Measurements from ENCODE around the gene DCC. TPM values are rescaled to one million over a fixed set of nuclear protein-coding genes. Genes with fewer than 3 reads are reported as not detected.

DCC gene
- polyA plus RNA-seq, 6 donors from 2014 or later, result not detected

DNA sequence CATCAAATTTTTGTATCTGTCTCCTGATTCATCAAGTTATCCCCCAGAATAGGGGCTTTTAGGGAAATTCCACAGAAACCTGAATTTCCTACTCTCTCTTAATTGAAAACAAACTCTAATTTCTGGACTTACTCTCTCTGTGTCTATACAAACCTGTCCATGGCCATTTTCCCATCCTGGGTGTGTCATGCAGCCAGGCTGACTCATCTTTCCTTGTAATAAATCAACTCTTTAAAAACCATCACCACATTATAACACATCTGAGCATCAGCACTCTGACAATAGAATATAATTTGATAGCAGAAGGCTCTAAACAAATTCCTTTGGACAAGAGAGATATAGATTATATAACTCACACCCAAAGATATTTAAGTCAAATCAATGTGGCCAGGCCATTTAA is 610.2 kb downstream of the DCC start:
- Mint-ChIP-seq H3K4me3 (no peak overlapping the region), H3K27ac (no peak overlapping the region), H3K9me3 (peaks cover 0 to 5% (median 0%) of the 10 kb centered on the region in 7 donors), H3K36me3 (no peaks in the 10 kb centered on the region), H3K27me3 (no peaks in the 10 kb centered on the region), H3K4me1 (no peaks in the 10 kb centered on the region)
- no peak for DNase-seq
- ATAC-seq (ENCODE audit: low read depth in 2 of 2), result no peak

DNA sequence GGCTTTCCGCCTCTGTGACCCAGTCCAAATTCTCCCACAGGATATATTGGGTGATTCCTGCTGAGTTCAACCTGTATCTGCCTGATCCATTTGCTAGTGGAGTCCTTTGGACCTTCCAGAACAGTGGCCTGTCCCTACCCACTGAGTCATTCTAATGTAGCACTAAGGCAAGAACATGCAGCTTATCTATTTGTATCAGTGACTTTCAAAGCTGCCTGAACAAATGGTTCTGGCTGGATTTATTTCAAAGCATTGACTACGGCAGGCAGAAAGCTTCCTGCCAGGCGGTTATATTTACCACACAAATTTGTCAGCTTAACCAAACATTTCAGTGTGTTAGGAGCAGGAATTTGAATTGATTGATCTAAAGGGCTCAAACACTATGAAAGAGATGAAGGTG is 613.4 kb downstream of the DCC start:
- H3K4me1 Mint-ChIP-seq, result no peaks in the 10 kb centered on the region
- H3K36me3 Mint-ChIP-seq, result no peaks in the 10 kb centered on the region
- no peak for ATAC-seq (ENCODE audit: low read depth in 2 of 2)
- no peaks in the 10 kb centered on the region for H3K27me3 Mint-ChIP-seq
- H3K27ac Mint-ChIP-seq, result no peak overlapping the region
- H3K9me3 Mint-ChIP-seq, result peaks cover 0 to 3% (median 1%) of the 10 kb centered on the region in 7 donors
- no peak overlapping the region for H3K4me3 Mint-ChIP-seq
- no peak for DNase-seq

DNA sequence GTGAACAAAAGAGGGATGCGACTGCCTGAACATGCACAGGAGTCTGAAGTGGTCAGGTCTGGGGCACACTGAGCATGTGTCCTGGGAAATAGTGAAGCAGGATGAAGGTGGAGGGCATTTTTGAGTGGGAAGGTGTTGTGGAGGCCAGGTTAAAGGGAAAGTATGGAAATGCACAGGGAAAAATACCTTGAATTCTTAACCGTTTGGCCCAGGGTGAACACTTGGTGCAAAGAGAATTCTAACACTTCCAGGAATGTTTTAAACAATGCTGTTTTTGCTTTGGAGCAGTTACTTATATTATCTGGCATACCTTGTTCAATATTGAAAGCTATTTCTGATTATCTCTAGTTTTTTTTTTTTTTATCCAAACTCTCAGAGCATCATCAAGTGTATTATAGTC is 623.5 kb downstream of the DCC start:
- Mint-ChIP-seq H3K4me1 (no peaks in the 10 kb centered on the region), H3K27ac (no peak overlapping the region), H3K36me3 (no peaks in the 10 kb centered on the region), H3K27me3 (no peaks in the 10 kb centered on the region), H3K4me3 (no peak overlapping the region), H3K9me3 (peaks cover 3 to 7% (median 4%) of the 10 kb centered on the region in 7 donors)
- no peak for DNase-seq
- no peak for ATAC-seq (ENCODE audit: low read depth in 2 of 2)

DNA sequence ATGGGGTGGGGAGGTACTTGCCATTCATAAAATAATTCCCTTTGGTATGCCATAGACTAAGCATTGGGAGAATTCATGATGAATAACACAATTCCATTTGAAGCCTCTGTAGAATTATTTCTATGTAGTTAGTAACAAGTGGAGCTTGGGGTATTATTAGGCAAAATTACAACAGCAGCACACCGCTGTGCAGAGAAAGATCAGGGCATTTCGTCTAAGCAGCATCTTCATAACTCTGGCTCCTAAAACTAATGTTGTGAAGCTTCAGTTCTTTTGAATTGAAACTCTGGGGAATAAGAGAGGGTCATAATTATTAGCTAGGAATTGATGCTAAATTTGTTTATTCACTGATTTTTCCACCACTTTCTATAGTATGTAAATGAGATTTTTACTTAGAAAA is 630.7 kb downstream of the DCC start:
- DNase-seq (no peak), ATAC-seq (ENCODE audit: low read depth in 2 of 2) (no peak)
- Mint-ChIP-seq H3K4me1 (no peaks in the 10 kb centered on the region), H3K27ac (no peak overlapping the region), H3K9me3 (peaks cover 0 to 9% (median 1%) of the 10 kb centered on the region in 7 donors), H3K27me3 (no peaks in the 10 kb centered on the region), H3K36me3 (no peaks in the 10 kb centered on the region), H3K4me3 (no peak overlapping the region)

DNA sequence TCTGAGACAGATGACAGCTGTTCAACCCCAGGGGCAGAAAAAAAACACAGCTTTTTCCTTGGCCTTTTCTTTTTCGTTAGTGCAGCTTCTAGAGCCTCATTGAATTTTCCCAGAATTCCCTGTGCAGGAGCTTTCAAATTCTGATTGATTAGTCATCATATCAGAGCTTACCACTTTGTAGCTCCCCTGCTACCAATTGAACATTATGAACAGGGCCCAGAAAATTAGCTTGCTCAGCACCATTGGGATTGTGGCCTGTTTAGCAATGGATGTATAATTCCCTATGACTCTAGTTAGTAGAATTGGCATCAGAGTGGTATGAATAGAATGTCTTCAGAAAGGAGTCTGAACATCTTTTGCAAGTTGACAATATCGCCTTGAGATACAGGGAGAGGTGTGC is 631.1 kb downstream of the DCC start:
- Mint-ChIP-seq H3K9me3 (peaks cover 0 to 9% (median 1%) of the 10 kb centered on the region in 7 donors), H3K4me1 (no peaks in the 10 kb centered on the region), H3K4me3 (no peak overlapping the region), H3K27me3 (no peaks in the 10 kb centered on the region), H3K27ac (no peak overlapping the region), H3K36me3 (no peaks in the 10 kb centered on the region)
- ATAC-seq (ENCODE audit: low read depth in 2 of 2), result no peak
- DNase-seq, result no peak

DNA sequence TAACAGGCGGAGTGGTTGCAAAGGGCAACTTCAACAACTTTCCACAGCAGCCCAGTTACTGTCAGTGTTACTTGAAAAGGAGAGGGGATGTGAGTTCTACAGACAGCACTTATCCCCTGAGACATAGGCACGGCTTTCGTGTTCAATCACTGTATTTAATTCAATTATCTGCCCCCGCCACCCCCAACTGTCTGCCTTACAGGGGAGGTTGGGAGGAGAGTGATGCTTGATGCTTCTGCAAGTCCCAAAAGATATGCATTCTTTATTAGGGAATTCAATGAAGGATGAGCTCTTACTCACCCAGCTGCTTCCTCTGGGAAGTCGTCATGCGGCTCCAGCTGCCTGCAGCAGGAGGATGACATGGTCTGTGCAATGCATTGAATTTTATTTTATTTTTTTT is 639.9 kb downstream of the DCC start:
- Mint-ChIP-seq H3K27ac (no peak overlapping the region), H3K9me3 (peaks cover 0 to 3% (median 0%) of the 10 kb centered on the region in 7 donors), H3K36me3 (no peaks in the 10 kb centered on the region), H3K4me3 (no peak overlapping the region), H3K4me1 (no peaks in the 10 kb centered on the region), H3K27me3 (peaks cover 0 to under 1% (median 0%) of the 10 kb centered on the region in 3 donors)
- ATAC-seq (ENCODE audit: low read depth in 2 of 2) (no peak), DNase-seq (no peak)

DNA sequence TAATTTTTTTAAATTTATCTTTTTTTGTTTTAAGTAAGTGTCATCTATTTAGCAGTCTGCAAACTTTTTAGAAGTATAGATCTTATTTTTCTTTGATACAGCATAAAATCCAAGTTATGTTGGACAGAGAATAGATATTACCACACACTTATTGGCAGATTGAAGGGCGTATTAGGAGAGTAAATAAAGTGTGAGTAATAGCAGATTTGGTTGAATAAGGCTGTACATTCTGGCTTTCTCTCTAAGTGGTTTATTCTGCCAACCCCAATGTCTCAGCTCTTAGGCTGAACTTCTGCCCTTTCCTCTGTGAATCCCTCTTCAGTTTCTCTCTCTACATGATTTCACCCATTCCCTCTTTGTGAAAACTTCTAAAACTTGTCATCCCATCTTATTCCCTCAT is 651.2 kb downstream of the DCC start:
- H3K9me3 Mint-ChIP-seq, result peaks cover 0 to 3% (median 0%) of the 10 kb centered on the region in 7 donors
- H3K4me1 Mint-ChIP-seq, result no peaks in the 10 kb centered on the region
- H3K27ac Mint-ChIP-seq, result no peak overlapping the region
- no peak for DNase-seq
- no peaks in the 10 kb centered on the region for H3K27me3 Mint-ChIP-seq
- H3K36me3 Mint-ChIP-seq, result no peaks in the 10 kb centered on the region
- H3K4me3 Mint-ChIP-seq, result no peak overlapping the region
- no peak for ATAC-seq (ENCODE audit: low read depth in 2 of 2)

DNA sequence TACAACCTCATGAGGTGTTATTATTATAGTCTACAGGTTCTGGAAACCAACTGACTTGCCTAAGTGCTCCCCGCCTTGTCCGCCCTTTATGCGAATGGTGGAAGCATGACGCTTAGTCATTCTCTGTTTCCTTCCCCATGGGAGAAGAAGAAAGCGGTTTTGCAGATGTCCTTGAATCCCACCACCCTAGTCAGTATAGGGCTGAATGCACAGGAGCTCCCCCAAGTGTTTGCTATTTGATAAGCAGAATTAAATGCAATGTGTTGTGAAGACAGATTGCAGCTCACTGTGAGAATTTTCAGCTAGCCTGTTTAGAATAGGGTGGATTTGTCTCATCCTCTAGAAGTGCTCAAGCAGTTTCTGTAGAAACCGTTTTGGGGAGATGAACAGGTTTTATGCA is 652.0 kb downstream of the DCC start:
- Mint-ChIP-seq H3K4me3 (no peak overlapping the region), H3K4me1 (no peaks in the 10 kb centered on the region), H3K27ac (no peak overlapping the region), H3K36me3 (no peaks in the 10 kb centered on the region), H3K27me3 (no peaks in the 10 kb centered on the region), H3K9me3 (peaks cover 0 to 7% (median 0%) of the 10 kb centered on the region in 7 donors)
- no peak for ATAC-seq (ENCODE audit: low read depth in 2 of 2)
- DNase-seq, result no peak

DNA sequence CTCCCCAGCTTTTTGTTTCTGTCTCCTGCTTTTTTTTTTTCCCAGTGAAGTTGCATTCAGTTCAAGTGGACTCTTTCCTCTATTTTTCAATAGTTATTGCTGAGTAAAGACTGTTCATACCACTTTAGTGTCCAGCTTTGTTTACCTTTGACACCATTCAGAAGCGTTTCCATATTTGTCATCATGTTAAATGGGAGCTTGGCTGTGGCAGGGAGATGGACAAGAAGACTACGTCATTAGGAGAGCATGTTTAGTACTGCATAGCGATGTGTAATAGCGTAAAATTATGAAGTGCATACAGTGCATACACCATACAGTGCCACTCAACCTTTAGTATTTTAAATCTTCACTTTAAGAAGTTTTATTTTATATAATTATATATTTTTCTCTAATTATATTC is 655.9 kb downstream of the DCC start:
- ATAC-seq (ENCODE audit: low read depth in 2 of 2), result no peak
- H3K27ac Mint-ChIP-seq, result no peak overlapping the region

DNA sequence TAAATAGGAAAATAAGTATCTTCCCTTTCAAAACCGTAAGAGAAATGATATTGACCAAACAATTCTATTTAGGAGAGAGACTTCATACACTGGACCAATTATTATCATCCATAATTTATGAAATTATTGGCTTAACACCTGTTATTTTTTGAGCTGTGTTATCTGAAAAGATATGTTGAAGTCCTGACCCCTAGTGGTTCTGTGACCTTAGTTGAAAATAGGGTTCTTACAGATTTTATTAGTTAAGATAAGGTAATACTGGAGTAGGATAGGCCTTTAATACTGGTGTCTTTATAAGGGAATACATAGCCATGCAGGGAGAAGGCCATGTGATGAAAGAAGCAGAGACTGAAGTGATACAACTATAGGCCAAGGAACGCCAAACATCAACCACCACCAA is 659.6 kb downstream of the DCC start:
- H3K4me1 Mint-ChIP-seq, result no peaks in the 10 kb centered on the region
- H3K4me3 Mint-ChIP-seq, result no peak overlapping the region
- no peaks in the 10 kb centered on the region for H3K27me3 Mint-ChIP-seq
- peaks cover 0 to 7% (median 0%) of the 10 kb centered on the region in 7 donors for H3K9me3 Mint-ChIP-seq
- no peak for DNase-seq
- no peak overlapping the region for H3K27ac Mint-ChIP-seq
- ATAC-seq (ENCODE audit: low read depth in 2 of 2), result no peak
- no peaks in the 10 kb centered on the region for H3K36me3 Mint-ChIP-seq

More for the DNA sequence above, 655.9 kb downstream of the DCC start:
- H3K4me1 Mint-ChIP-seq, result no peaks in the 10 kb centered on the region
- H3K4me3 Mint-ChIP-seq, result no peak overlapping the region
- H3K27me3 Mint-ChIP-seq, result no peaks in the 10 kb centered on the region
- peaks cover 0 to 7% (median 0%) of the 10 kb centered on the region in 7 donors for H3K9me3 Mint-ChIP-seq
- DNase-seq, result no peak
- no peaks in the 10 kb centered on the region for H3K36me3 Mint-ChIP-seq

DNA sequence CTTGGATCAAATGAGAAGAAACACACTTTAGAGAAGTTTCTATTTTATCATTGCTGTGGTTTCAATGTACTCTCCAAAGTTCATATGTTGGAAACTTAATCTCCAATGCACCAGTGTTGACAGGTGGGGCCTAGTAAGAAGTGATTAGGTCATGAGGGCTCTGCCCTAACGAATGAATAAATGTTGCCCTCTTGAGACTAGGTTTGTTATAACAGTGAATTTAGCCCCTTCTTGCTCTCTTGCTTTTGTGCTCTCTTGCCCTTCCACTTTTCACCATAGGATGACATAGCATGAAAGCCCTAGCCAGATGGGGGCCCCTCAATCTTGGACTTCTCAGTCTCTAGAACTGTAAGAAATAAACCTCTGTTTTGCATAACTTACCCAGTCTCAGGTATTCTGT is 664.8 kb downstream of the DCC start:
- no peaks in the 10 kb centered on the region for H3K27me3 Mint-ChIP-seq
- peaks cover 0 to 4% (median 0%) of the 10 kb centered on the region in 7 donors for H3K9me3 Mint-ChIP-seq
- no peaks in the 10 kb centered on the region for H3K36me3 Mint-ChIP-seq
- DNase-seq (no peak), ATAC-seq (ENCODE audit: low read depth in 2 of 2) (no peak)
- H3K27ac Mint-ChIP-seq, result no peak overlapping the region
- no peak overlapping the region for H3K4me3 Mint-ChIP-seq
- H3K4me1 Mint-ChIP-seq, result no peaks in the 10 kb centered on the region

DNA sequence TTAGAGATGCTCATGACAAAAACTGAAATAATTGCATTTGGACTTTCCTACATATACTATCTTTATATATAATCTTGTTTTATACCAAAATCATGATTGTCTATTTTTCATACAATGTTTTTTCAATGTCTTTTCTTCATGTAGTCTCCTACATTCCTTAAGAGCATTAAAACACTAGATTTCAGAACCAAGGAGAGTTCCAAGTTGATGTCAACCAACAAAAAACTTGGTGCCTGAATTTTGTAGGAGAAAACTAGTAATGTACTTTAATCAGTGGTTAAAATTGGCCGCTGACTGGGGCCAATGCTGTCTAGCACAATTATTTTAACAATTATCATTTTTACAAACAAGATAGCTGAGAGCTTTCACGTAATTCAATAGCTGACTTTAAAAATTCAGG is 678.8 kb downstream of the DCC start:
- Mint-ChIP-seq H3K4me1 (no peaks in the 10 kb centered on the region), H3K27ac (no peak overlapping the region), H3K27me3 (no peaks in the 10 kb centered on the region), H3K9me3 (peaks cover 0 to 9% (median under 1%) of the 10 kb centered on the region in 7 donors), H3K36me3 (no peaks in the 10 kb centered on the region), H3K4me3 (no peak overlapping the region)
- ATAC-seq (ENCODE audit: low read depth in 2 of 2) (no peak), DNase-seq (no peak)

DNA sequence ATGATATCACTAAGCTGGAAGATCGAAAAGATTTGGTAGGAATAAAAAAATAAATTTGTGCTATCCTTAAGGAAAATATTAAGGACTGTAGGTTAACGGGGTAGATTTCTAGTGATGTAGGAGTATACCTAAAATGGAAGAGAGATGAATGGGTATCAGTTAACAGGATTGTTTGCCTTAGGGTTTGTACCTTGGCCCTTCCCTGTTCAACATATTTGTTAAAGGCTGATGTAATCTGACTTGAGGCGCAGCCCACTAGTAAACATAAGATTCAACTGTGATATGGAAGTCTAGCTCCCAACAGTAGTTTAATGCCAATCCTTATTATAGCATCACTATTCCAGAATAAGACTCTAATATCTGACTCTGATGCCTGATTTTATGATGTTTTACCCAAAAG is 685.2 kb downstream of the DCC start:
- H3K4me3 Mint-ChIP-seq, result no peak overlapping the region
- no peaks in the 10 kb centered on the region for H3K4me1 Mint-ChIP-seq
- no peak overlapping the region for H3K27ac Mint-ChIP-seq
- DNase-seq (no peak), ATAC-seq (ENCODE audit: low read depth in 2 of 2) (no peak)
- H3K27me3 Mint-ChIP-seq, result no peaks in the 10 kb centered on the region
- no peaks in the 10 kb centered on the region for H3K36me3 Mint-ChIP-seq
- H3K9me3 Mint-ChIP-seq, result peaks cover 0 to 17% (median 0%) of the 10 kb centered on the region in 7 donors

DNA sequence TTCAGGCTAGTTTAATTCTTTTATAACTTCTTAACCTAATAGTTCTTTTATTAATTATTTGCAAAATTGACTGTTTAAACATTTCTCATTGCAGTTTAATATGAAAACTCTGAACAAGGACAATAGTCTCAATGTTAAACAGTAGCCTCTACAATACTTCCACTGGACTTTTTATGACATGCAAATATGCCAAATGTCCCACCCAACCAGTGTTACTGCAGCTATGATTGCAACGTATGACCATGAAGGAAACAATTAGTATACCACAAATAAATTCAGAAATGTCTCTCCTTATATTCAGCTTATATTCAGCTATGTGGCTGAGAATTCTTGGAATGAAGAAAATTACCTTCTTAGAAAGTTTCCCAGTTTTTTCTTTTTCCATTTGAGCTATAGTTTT is 688.6 kb downstream of the DCC start:
- DNase-seq (no peak), ATAC-seq (ENCODE audit: low read depth in 2 of 2) (no peak)
- Mint-ChIP-seq H3K27me3 (no peaks in the 10 kb centered on the region), H3K27ac (no peak overlapping the region), H3K36me3 (no peaks in the 10 kb centered on the region), H3K9me3 (peaks cover 0 to 8% (median 0%) of the 10 kb centered on the region in 7 donors), H3K4me1 (no peaks in the 10 kb centered on the region), H3K4me3 (no peak overlapping the region)

DNA sequence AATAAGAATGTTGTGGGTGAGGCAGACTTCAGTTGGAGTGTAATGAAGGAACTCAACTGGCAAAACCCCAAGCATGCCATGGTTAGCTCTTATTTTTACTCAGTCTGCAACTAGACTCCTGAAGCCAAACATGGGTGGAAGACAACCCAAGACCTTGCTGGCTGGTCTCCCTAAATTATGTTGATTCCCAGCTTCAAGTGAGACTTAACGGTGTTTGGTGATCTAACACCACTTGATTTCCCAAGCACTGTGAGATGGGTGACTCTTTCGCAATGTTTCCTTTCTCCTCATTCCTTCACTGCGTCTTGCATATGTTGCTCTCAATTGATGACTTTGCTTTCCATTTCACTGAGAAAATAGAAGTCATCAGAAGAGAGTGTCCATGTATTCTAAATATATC is 693.1 kb downstream of the DCC start:
- ATAC-seq (ENCODE audit: low read depth in 2 of 2), result no peak
- Mint-ChIP-seq H3K36me3 (no peaks in the 10 kb centered on the region), H3K27ac (no peak overlapping the region), H3K4me1 (no peaks in the 10 kb centered on the region), H3K27me3 (no peaks in the 10 kb centered on the region), H3K9me3 (peaks cover 0 to 4% (median 0%) of the 10 kb centered on the region in 7 donors), H3K4me3 (no peak overlapping the region)
- no peak for DNase-seq
